K562 (cell line): ENCODE data around the gene SET. TPM values are rescaled to one million over a fixed set of nuclear protein-coding genes. Genes with fewer than 3 reads are reported as not detected.
A peak's percentile ranks its signal among the peaks of the same experiment; 100 is the strongest.

Experiments used
- KDM1A ChIP-seq, 2 experiments: fragments of 450-650 bp; IDR thresholded peaks; 2 replicates each; pipeline ENCODE4 v1.6.1; 2016; ENCODE audit warnings: mild to moderate bottlenecking in 2 of 2
- RBFOX2 ChIP-seq: fragments of 200-400 bp; formaldehyde crosslinking; IDR thresholded peaks from 2 replicates; pipeline ENCODE4 v1.6.1; 2017; ENCODE audit warnings: low read depth, mild to moderate bottlenecking, low read length, moderate library complexity
- RUNX1 ChIP-seq: sonication (generic); IDR thresholded peaks from 2 replicates; pipeline ENCODE4 v1.6.1; 2016; ENCODE audit warnings: antibody characterized with exemption, low read depth
- SP1 ChIP-seq: sonication (generic); formaldehyde crosslinking; IDR thresholded peaks from 2 replicates; pipeline ENCODE4 v1.8.1; 2022; ENCODE audit warnings: mild to moderate bottlenecking, missing genetic modification reagents
- SUPT5H ChIP-seq: fragments of 450-650 bp; IDR thresholded peaks from 2 replicates; pipeline ENCODE4 v1.6.1; 2016
- TCF3 ChIP-seq: sonication (generic); formaldehyde crosslinking; IDR thresholded peaks from 2 replicates; pipeline ENCODE4 v1.4.0; 2020; ENCODE audit warnings: mild to moderate bottlenecking, missing genetic modification reagents
- ZBTB40 ChIP-seq, 2 experiments: fragments of 450-650 bp in 1 of 2; sonication (generic) in 1 of 2; formaldehyde crosslinking in 1 of 2; IDR thresholded peaks; 2 replicates each; pipeline versions ENCODE4 v1.7.1 to v1.9.0; 2016 to 2022; ENCODE audit warnings: inconsistent platforms in 1 of 2, mild to moderate bottlenecking in 1 of 2, missing genetic modification reagents in 1 of 2
- ZNF212 ChIP-seq: fragments of 450-650 bp; formaldehyde crosslinking; IDR thresholded peaks from 2 replicates; pipeline ENCODE4 v1.4.0; 2020; ENCODE audit warnings: mild to moderate bottlenecking
- ZNF253 ChIP-seq: fragments of 250-450 bp; sonication (Bioruptor Pico); conservative IDR thresholded peaks from 2 replicates; pipeline ENCODE4 v1.6.1; 2021; ENCODE audit warnings: mild to moderate bottlenecking
- ZNF444 ChIP-seq: fragments of 250-450 bp; sonication (Bioruptor Pico); IDR thresholded peaks from 2 replicates; pipeline ENCODE4 v1.4.0; 2020; ENCODE audit warnings: mild to moderate bottlenecking, moderate library complexity
- ZNF764 ChIP-seq: fragments of 250-450 bp; sonication (Bioruptor Pico); IDR thresholded peaks from 2 replicates; pipeline ENCODE4 v1.4.0; 2020; ENCODE audit warnings: low read depth, mild to moderate bottlenecking, moderate library complexity
- polyA plus RNA-seq, 8 experiments: library from polyadenylated mRNA; depleted of rRNA in 4 of 8; stranded (reverse) in 5 of 8; unstranded in 3 of 8; fragments of >200 nt; fragmentation: Nextera tagmentation in 2 of 8; fragmentation: Illumina TruSeq in 1 of 8; extraction: Ambion mirVana in 2 of 8; extraction: Trizol in 1 of 8; gene quantifications; 2 replicates each; pipeline versions ENCODE4 v1.2.1 to v1.2.3, GENCODE V29; 2011 to 2014; ENCODE audit warnings: inconsistent platforms in 1 of 8, missing spikeins in 1 of 8
- total RNA-seq, 7 experiments: library from RNA; depleted of rRNA in 6 of 7; stranded (reverse); fragments of >200 nt in 6 of 7; fragmentation: Illumina TruSeq in 2 of 7; extraction: Trizol in 2 of 7; gene quantifications; 2 replicates each; pipeline versions ENCODE4 v1.2.1 to v1.2.3, GENCODE V29; 2011 to 2021; ENCODE audit warnings: low replicate concordance in 1 of 7
- TF ChIP-seq, protein P1 (sequence below): fragments of 450-650 bp; IDR thresholded peaks from 2 replicates; pipeline ENCODE4 v1.6.1; 2014; ENCODE audit warnings: low read depth, mild to moderate bottlenecking, moderate library complexity, borderline replicate concordance
- TF ChIP-seq, protein P2 (sequence below): fragments of 450-650 bp; formaldehyde crosslinking; IDR thresholded peaks from 2 replicates; pipeline ENCODE4 v1.4.0; 2020; ENCODE audit warnings: mild to moderate bottlenecking, moderate library complexity

SET gene
- total and polyA plus RNA-seq, 9 of the 15 experiments (the other 6 are each of a cell fraction or from before 2014, with no cell fraction given): 404 to 1,447 (median 907) TPM

DNA sequence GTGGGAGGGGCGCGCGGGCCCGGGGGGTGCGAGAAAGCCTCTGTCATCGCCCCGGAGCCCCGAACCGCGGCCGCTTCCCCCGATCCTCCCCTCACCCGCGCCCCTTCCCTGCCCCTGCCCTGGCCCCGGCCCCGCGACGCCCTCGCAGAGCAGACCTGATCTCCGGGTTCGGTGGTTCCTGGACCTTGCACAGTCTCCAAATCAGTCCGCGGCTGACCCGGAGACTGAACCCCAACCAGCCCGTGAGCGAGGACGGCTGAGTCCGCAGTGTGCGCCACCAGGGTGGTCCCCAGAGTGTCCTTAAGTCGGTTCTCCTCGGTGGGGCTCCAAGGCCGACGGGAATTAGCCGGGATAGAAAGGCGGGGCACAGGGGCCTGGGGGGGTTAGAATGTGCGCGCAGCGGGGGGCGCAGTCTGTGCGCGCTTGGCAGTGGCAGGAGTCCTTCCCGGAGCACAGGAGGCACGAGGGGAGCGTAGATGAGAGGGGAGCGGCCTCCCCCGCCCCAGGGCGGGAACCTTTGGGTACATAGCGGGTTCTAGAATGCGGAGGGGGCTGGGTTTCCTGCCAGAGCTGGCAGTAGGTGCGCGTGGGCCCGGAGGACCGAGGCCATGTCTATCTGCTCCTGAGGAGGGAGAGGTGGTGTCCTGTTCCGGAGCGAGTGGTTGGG lies 14.1 kb downstream of the SET start (continued):
- TF ChIP-seq ZBTB40 (IDR thresholded peaks at IDR 0.05) (0 out of 2 replicates have a peak, but pooled peaks have one; percentile 12), ZBTB40 (CRISPR knock-in tag; IDR thresholded peaks at IDR 0.05) (no peak), KDM1A (IDR thresholded peaks at IDR 0.05) (peak in 1 of 2 experiments; percentile 32; a peak in 1 of 4 replicates), RUNX1 (no peak), TCF3 (no peak), RBFOX2 (peak; percentile 3; the same call in 1 of the 2 replicates), SUPT5H (peak; percentile 31; the same call in 1 of the 2 replicates), ZNF764 (CRISPR knock-in tag) (no peak), SP1 (CRISPR knock-in tag) (no peak), ZNF253 (no peak), ZNF444 (CRISPR knock-in tag) (no peak), ZNF212 (no peak)
- TF ChIP-seq, protein P1, sequence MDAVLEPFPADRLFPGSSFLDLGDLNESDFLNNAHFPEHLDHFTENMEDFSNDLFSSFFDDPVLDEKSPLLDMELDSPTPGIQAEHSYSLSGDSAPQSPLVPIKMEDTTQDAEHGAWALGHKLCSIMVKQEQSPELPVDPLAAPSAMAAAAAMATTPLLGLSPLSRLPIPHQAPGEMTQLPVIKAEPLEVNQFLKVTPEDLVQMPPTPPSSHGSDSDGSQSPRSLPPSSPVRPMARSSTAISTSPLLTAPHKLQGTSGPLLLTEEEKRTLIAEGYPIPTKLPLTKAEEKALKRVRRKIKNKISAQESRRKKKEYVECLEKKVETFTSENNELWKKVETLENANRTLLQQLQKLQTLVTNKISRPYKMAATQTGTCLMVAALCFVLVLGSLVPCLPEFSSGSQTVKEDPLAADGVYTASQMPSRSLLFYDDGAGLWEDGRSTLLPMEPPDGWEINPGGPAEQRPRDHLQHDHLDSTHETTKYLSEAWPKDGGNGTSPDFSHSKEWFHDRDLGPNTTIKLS: peak; percentile 65; the same call in 1 of the 2 replicates
- TF ChIP-seq, protein P2, sequence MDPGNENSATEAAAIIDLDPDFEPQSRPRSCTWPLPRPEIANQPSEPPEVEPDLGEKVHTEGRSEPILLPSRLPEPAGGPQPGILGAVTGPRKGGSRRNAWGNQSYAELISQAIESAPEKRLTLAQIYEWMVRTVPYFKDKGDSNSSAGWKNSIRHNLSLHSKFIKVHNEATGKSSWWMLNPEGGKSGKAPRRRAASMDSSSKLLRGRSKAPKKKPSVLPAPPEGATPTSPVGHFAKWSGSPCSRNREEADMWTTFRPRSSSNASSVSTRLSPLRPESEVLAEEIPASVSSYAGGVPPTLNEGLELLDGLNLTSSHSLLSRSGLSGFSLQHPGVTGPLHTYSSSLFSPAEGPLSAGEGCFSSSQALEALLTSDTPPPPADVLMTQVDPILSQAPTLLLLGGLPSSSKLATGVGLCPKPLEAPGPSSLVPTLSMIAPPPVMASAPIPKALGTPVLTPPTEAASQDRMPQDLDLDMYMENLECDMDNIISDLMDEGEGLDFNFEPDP (CRISPR knock-in tag): no peak
